UCSD-AML1 (cell line): ENCODE data around the gene PTPRE.
"Not testable (repeated sequence)": the region's sequence is repeated elsewhere in the genome, so short reads cannot be mapped to it uniquely, and the experiment has no call there.

Experiments
- DNase-seq: peaks from one replicate; lab custom pipeline; 2025; ENCODE audit not compliant: unreplicated experiment; lab: John Stamatoyannopoulos, UW

PTPRE gene

GRCh38 chr10:127978481-127978880 lies 71.6 kb downstream of the PTPRE start:
- DNase-seq, result no peak

GRCh38 chr10:127979045-127979444 lies 72.1 kb downstream of the PTPRE start:
- no peak for DNase-seq

- no peak for DNase-seq
Measured at GRCh38 chr10:127979566-127979965, 72.7 kb downstream of the PTPRE start.

GRCh38 chr10:127980898-127981297 lies 74.0 kb downstream of the PTPRE start:
- no peak for DNase-seq

GRCh38 chr10:127982601-127983000 lies 75.7 kb downstream of the PTPRE start:
- DNase-seq, result no peak

- no peak for DNase-seq
Measured at GRCh38 chr10:127983344-127984100, 76.6 kb downstream of the PTPRE start.

GRCh38 chr10:127984945-127985344 lies 78.0 kb downstream of the PTPRE start:
- no peak for DNase-seq

GRCh38 chr10:127986531-127987466 lies 79.9 kb downstream of the PTPRE start:
- DNase-seq, result no peak

- DNase-seq, result no peak
Measured at GRCh38 chr10:127987467-127988380, 80.8 kb downstream of the PTPRE start.

GRCh38 chr10:127989481-127990012 lies 82.6 kb downstream of the PTPRE start:
- no peak for DNase-seq

GRCh38 chr10:127990132-127990788 lies 83.4 kb downstream of the PTPRE start:
- DNase-seq, result not testable (repeated sequence)

GRCh38 chr10:127990846-127991542 lies 84.1 kb downstream of the PTPRE start:
- no peak for DNase-seq

- DNase-seq, result no peak
Measured at GRCh38 chr10:127991543-127992255, 84.8 kb downstream of the PTPRE start.

- DNase-seq, result no peak
Measured at GRCh38 chr10:127992376-127992775, 85.5 kb downstream of the PTPRE start.

- DNase-seq, result no peak
Measured at GRCh38 chr10:127993056-127993690, 86.3 kb downstream of the PTPRE start.

- DNase-seq, result no peak
Measured at GRCh38 chr10:127995939-127996338, 89.0 kb downstream of the PTPRE start.

- DNase-seq, result no peak
Measured at GRCh38 chr10:127996586-127996985, 89.7 kb downstream of the PTPRE start.

GRCh38 chr10:127997271-127997670 lies 90.4 kb downstream of the PTPRE start:
- DNase-seq, result no peak
